PFSK-1 (cell line): Measurements from ENCODE around the gene TECTB.

ENCODE experiments used
- FOXP2 ChIP-seq: optimal IDR thresholded peaks from 2 replicates; pipeline ENCODE3; 2011; ENCODE audit warnings: borderline replicate concordance, control low read depth, inconsistent platforms; ENCODE audit not compliant: insufficient read depth; ENCODE audit errors: extremely low read length, extremely low read depth
- POLR2AphosphoS5 ChIP-seq: IDR thresholded peaks from 2 replicates; pipeline ENCODE4 v1.6.1; 2012; ENCODE audit warnings: low read depth, mild to moderate bottlenecking, control low read depth, low read length, moderate library complexity
- REST ChIP-seq, 2 experiments: IDR thresholded peaks; 2 replicates each; pipeline versions ENCODE4 v1.6.1 to v1.8.0; 2011 to 2012; ENCODE audit warnings: low read depth in 2 of 2, low read length in 2 of 2, control low read depth in 1 of 2, inconsistent platforms in 1 of 2, mild to moderate bottlenecking in 1 of 2, moderate library complexity in 1 of 2; ENCODE audit not compliant: insufficient read depth in 1 of 2
- SIN3A ChIP-seq: IDR thresholded peaks from 2 replicates; pipeline ENCODE4 v1.6.1; 2012; ENCODE audit warnings: mild to moderate bottlenecking, low read length, moderate library complexity, borderline replicate concordance; ENCODE audit not compliant: insufficient read depth
- TAF1 ChIP-seq: IDR thresholded peaks from 2 replicates; pipeline ENCODE4 v1.6.1; 2012; ENCODE audit warnings: low read length, control low read depth, borderline replicate concordance; ENCODE audit not compliant: insufficient read depth

TECTB gene

GRCh38 chr10:112279433-112279832 lies 3.8 kb upstream of the TECTB start:
- TF ChIP-seq SIN3A = no peak
- TF ChIP-seq POLR2AphosphoS5 = no peak
- TF ChIP-seq FOXP2 = no peak
- TF ChIP-seq TAF1 = no peak
- no peak for TF ChIP-seq REST (IDR thresholded peaks at IDR 0.05; ENCODE audit: insufficient read depth in 1 of 2, low read depth in 2 of 2, low read length in 2 of 2)

GRCh38 chr10:112280205-112280921 lies 2.8 kb upstream of the TECTB start:
- TF ChIP-seq FOXP2 = no peak

- TF ChIP-seq POLR2AphosphoS5 = no peak
- no peak for TF ChIP-seq TAF1
- no peak for TF ChIP-seq FOXP2
- TF ChIP-seq SIN3A = no peak
- TF ChIP-seq REST (IDR thresholded peaks at IDR 0.05; ENCODE audit: insufficient read depth in 1 of 2, low read depth in 2 of 2, low read length in 2 of 2) = no peak
These were observed 1.1 kb upstream of the TECTB start for GRCh38 chr10:112282086-112282485.

GRCh38 chr10:112286837-112287818 lies 3.9 kb downstream of the TECTB start:
- TF ChIP-seq REST (IDR thresholded peaks at IDR 0.05; ENCODE audit: insufficient read depth in 1 of 2, low read depth in 2 of 2, low read length in 2 of 2) (no peak), TAF1 (no peak), FOXP2 (no peak), SIN3A (no peak), POLR2AphosphoS5 (no peak)

GRCh38 chr10:112287844-112288243 lies 4.6 kb downstream of the TECTB start:
- TF ChIP-seq SIN3A (no peak), POLR2AphosphoS5 (no peak), REST (IDR thresholded peaks at IDR 0.05; ENCODE audit: insufficient read depth in 1 of 2, low read depth in 2 of 2, low read length in 2 of 2) (no peak), FOXP2 (no peak), TAF1 (no peak)
